DLD1 (cell line): ENCODE measurements around the gene MYO16.
"Not testable (repeated sequence)": the region's sequence is repeated elsewhere in the genome, so short reads cannot be mapped to it uniquely, and the experiment has no call there.

Experiments used
- in situ Hi-C: cut with HindIII; loops from 2 replicates; pipeline ENCODE4 v1.10.0; 2017; ENCODE audit warnings: low sequenced_read_pairs

The MYO16 gene

GRCh38 chr13:109215377-109215776, 586.0 kb downstream of the MYO16 start:
- in situ Hi-C loops, result no loop called here

GRCh38 chr13:109217510-109217909, 588.1 kb downstream of the MYO16 start:
- in situ Hi-C loops, result not testable (repeated sequence)

DNA sequence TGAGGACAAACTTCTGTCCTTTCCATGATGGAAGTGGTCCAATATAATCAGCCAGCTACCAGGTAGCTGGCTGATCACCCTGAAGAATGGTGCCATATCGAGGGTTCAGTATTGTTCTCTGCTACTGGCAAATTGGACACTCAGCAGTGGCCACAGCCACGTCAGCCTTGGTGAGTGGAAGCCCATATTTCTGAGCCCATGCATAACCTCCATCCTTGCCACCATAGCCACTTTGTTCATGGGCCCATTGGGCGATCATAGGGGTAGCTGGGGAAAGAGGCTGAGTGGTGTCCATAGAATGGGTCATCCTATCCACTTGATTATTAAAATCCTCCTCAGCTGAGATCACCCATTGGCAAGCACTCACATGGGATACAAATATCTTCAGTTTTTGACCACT, 591.2 kb downstream of the MYO16 start:
- in situ Hi-C loops, result no loop called here

DNA sequence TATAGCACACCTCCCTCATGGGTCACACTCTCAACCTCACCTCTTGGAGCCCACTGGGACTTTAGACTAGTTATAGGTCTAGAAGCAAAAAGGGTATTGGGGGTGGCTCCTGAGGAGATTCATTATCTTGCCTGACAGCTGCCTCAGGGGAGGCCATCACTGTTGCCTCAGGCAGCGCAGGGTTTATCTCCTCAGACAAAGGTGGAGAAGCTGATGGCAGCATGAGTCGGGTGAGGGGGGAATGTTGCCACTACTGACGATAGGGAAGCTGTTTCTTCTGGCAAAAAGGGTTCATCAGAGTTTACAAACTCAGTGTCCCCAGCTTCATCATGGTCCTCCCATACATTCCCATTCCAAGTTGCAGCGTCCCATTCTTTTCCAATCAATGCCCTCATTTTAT, 594.6 kb downstream of the MYO16 start:
- in situ Hi-C loops, result no loop called here

DNA sequence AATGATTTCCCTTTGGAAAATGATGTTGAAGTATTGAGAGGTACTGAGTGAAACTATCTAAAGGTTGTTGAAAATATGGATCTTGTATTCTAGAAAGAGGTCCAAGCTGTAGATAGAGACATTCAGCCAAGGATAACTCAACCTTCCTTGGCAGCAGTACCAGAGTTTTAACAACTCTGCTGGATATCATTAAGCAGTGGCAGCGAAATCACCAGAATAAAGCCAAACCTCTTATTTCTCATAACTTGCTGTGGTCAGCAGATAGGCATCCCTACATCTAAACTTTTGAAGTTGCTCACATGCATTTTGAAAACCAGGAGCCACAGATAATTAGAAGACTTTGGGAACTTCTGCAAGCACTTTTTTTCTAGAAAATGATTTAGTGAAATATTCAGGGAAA, 597.2 kb downstream of the MYO16 start:
- in situ Hi-C loops, result loop anchor here (25.0 kb wide), 1 partner anchor 1311 kb away; no protein-coding TSS in a partner anchor

GRCh38 chr13:109227344-109227940, 598.0 kb downstream of the MYO16 start:
- in situ Hi-C loops, result loop anchor here (25.0 kb wide), 1 partner anchor 1310 kb away; no protein-coding TSS in a partner anchor

GRCh38 chr13:109228211-109228610, 598.8 kb downstream of the MYO16 start:
- in situ Hi-C loops, result loop anchor here (25.0 kb wide), 1 partner anchor 1309 kb away; no protein-coding TSS in a partner anchor

DNA sequence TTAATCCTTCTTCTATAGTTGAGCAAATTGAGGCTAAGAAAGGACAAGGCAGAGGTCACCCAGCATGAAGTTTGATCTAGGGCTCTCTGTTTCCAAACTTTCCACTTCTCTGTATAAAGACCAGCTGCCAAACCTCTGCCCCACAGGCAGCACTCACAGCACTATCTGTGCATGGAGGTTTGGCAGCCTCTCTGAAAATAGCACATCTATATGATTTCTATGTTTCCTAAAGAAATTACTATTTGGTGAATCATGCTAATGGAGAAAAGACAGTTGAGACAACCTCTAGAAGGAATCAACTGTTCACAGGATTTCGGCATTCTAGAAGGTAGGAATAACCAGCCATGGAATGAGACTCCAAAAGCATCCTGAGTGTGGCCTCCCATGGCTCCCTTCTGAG, 602.5 kb downstream of the MYO16 start:
- in situ Hi-C loops, result loop anchor here (25.0 kb wide), 1 partner anchor 1305 kb away; no protein-coding TSS in a partner anchor

DNA sequence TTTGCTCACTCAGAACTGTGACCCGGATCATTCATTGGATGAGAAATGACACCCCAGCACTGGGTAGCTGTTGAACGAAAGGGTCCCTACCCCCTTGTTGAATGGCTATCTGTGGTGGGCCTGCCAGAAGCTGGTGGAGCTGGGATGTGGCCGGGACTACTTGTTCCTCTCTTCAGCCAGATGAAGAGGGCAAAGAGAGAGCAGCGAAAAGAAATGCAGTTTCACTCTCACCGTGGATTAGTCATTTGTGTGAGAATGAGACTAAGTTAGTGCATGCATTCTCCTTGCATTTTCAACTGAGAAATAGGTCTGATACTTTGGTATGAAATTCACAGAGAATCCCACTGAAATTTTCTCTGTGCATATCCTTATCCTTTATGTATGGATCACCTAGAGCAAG, 603.9 kb downstream of the MYO16 start:
- in situ Hi-C loops, result loop anchor here (25.0 kb wide), 1 partner anchor 1304 kb away; no protein-coding TSS in a partner anchor

GRCh38 chr13:109235901-109236300, 606.5 kb downstream of the MYO16 start:
- in situ Hi-C loops, result loop anchor here (25.0 kb wide), 1 partner anchor 1301 kb away; no protein-coding TSS in a partner anchor

GRCh38 chr13:109241160-109241559, 611.7 kb downstream of the MYO16 start:
- in situ Hi-C loops, result loop anchor here (25.0 kb wide), 1 partner anchor 1296 kb away; no protein-coding TSS in a partner anchor

DNA sequence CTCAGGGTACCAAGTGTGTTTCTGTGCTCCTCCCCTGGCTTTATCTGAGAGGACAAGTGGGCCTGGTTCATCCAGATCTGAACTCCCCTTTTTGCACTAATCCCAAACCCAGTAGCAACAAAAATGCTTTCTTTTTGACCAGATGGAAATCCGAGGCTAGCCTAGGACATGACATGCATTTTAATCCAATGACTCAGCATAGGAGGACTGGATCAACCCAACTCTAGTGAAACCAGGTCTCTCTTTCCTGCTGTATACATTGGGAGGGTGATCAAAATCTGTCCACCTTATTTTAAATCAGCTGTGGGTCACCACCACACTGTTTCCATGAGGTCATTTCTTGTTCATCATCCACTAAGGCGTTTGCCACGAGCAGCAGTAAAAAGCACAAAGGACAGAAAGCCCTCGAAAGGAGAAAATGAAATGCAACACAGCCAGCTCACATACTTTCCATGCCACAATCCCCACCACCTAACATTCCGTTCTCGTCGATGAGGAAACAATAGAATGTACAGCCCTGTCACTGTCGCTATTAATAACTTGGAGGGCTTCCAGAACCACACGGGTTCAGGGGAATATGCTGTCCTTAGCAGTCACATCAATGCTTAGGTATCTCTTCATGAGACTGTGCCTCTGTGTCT, 614.0 kb downstream of the MYO16 start:
- in situ Hi-C loops, result loop anchor here (25.0 kb wide), 1 partner anchor 1294 kb away; no protein-coding TSS in a partner anchor

- in situ Hi-C loops, result loop anchor here (25.0 kb wide), 1 partner anchor 1293 kb away; no protein-coding TSS in a partner anchor
Observed at GRCh38 chr13:109244566-109244965, 615.2 kb downstream of the MYO16 start.

DNA sequence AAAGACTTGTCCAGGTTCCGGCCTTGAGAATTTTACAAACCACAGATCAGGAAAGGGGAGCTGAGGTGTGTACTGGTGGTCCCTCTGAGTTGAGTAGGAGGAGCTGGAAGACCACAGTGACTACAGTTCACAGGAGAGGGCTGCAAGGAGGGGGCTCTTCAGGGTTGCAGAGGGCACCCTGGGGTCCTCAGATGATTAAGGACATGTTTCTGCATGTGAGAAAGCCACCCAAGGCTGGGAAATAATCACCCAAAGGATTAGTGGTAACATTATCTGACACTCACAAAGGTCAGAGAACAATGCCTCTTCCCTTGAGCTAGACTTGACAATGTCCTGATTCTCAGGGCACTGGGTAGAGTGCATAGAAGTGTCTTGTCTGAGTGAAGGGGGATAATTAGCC, 616.6 kb downstream of the MYO16 start:
- in situ Hi-C loops, result loop anchor here (25.0 kb wide), 1 partner anchor 1291 kb away; no protein-coding TSS in a partner anchor

DNA sequence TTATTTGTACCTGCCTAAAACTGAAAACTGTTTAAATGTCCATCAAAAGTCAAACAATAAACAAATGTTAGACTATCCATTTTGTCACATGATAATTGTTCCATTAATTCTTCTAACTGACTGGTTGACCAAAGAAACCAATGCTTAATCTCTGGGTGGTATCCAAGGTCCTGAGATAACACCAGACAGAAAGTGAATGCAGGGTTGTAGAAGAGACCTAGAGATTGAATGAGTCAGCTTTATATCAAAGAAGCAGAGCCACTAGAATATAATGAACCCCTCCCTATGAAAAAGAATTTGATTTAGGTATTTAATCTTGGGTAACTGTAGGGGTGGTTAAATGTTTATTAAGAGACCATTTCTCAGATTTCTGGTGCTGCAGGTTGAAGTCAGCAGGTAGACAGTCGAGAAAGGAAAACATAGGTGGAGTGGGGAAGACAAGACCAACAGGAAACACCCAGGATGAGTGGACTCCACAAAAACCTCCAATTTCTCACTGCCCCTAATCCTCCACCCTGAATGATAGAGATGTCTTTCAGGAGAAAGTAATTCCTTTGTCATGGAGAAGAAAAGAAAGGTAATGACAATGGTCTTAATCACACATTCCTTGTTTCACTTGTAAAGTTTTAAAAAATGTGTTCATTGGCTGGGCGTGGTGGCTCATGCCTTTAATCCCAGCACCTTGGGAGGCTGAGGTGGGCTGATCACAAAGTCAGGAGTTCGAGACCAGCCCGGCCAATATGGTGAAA, 620.5 kb downstream of the MYO16 start:
- in situ Hi-C loops, result loop anchor here (25.0 kb wide), 1 partner anchor 1287 kb away; no protein-coding TSS in a partner anchor

DNA sequence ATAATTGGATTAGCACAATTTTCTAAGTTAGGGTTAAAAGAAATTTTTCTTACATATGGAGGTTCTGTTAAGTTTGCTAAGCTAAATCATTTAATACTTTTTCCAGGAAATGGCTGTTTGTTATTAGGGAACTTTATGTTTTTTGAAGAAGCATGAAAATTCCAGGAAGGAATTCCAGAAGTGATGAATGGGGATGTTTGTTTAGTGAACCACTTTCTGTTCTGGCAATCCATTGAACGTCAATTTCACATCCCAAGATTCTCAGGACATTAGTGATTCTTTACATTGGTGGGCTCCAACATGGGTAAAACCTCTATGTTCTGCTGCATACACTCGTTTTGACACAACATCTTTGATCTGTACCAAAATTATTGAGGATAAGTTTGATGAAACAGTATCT, 622.5 kb downstream of the MYO16 start:
- in situ Hi-C loops, result no loop called here

DNA sequence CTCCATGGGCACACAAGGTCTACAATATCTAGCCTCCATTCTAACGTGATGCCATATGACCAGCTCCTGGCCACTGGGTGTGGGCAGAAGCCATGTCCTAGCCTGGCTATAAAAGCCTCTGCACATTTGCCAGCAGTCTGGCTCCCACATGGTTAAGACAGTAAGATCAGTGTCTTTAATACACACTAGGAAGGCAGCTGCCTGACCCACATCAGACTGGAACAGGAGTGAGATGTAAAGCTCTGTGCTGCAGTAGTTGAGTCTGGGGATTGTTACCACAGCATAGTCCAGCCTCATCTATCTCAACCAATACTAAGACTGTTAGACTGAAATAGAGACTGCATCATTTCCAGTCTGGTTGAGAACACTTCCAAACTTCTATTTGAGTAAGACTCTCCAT, 623.9 kb downstream of the MYO16 start:
- in situ Hi-C loops, result no loop called here

GRCh38 chr13:109254274-109254673, 624.9 kb downstream of the MYO16 start:
- in situ Hi-C loops, result no loop called here

DNA sequence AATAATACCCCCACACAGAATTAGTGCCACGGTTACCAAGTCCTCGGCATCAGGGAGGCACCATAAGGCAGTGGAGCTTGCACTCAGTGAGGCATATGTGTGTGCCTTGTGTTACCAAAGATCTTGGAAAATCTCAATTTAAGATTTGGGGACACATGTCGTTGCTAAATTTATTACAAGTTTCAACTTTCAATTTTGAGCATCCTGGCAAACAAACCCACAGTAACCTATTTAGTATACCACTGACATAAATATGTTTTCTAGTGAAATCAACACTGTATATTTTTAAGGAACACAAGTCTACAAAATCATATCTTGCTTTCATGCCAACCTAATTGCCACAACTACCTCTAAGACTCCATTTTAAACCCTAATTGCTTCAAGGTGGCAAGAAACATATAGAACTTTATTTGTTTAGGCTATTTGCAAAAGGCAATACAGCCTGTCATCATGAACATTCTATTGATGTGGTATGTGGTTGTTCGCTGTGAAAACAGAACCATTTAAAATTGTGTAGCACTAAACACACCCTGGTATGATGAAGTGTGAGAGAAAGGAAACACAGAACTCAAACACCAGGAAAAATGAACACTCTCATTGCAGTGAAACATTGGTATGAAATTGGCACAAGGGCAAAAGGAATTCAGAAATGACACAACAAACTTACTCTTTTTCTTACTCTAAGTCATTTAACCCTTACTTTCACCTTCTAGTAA, 625.9 kb downstream of the MYO16 start:
- in situ Hi-C loops, result no loop called here

GRCh38 chr13:109256866-109257760, 627.7 kb downstream of the MYO16 start:
- in situ Hi-C loops, result no loop called here
